SK-N-SH treated with all-trans-retinoic acid at 6 μM for 48 hours (cell line): Measurements from ENCODE around the gene ANKUB1.

ENCODE experiments used
- ATAC-seq: fragments of 200-7000 bp; cut with Tn5 transposase; 3 replicates; pipeline ENCODE4 v1.9.1; 2020; ENCODE audit warnings: mild to moderate bottlenecking, moderate library complexity
- ARNTL ChIP-seq: fragments of 450-650 bp; formaldehyde crosslinking; IDR thresholded peaks from 2 replicates; pipeline ENCODE4 v1.5.0; 2020; ENCODE audit warnings: low read depth, mild to moderate bottlenecking, moderate library complexity, borderline replicate concordance
- BACH2 ChIP-seq: fragments of 250-450 bp; sonication (Bioruptor Pico); IDR thresholded peaks from 2 replicates; pipeline ENCODE4 v1.9.0; 2021; ENCODE audit warnings: mild to moderate bottlenecking, borderline replicate concordance
- CREB5 ChIP-seq: fragments of 250-450 bp; sonication (Bioruptor Pico); IDR thresholded peaks from 2 replicates; pipeline ENCODE4 v1.5.1; 2020; ENCODE audit warnings: low read depth, mild to moderate bottlenecking, moderate library complexity
- CSDC2 ChIP-seq: fragments of 250-450 bp; sonication (Bioruptor Pico); IDR thresholded peaks from 2 replicates; pipeline ENCODE4 v1.5.0; 2020; ENCODE audit warnings: mild to moderate bottlenecking, moderate library complexity
- CSRNP3 ChIP-seq: fragments of 250-450 bp; sonication (Bioruptor Pico); IDR thresholded peaks from 2 replicates; pipeline ENCODE4 v1.5.1; 2021; ENCODE audit warnings: mild to moderate bottlenecking, moderate library complexity
- ESRRG ChIP-seq: fragments of 250-450 bp; sonication (Bioruptor Pico); IDR thresholded peaks from 2 replicates; pipeline ENCODE4 v1.6.1; 2021; ENCODE audit warnings: mild to moderate bottlenecking
- ISL1 ChIP-seq: fragments of 250-450 bp; sonication (Bioruptor Pico); IDR thresholded peaks from 2 replicates; pipeline ENCODE4 v2.1.2; 2022; ENCODE audit warnings: mild to moderate bottlenecking, moderate library complexity
- OSR1 ChIP-seq: fragments of 250-450 bp; sonication (Bioruptor Pico); IDR thresholded peaks from 2 replicates; pipeline ENCODE4 v1.8.0; 2022; ENCODE audit warnings: moderate library complexity, mild to moderate bottlenecking, inconsistent platforms
- PATZ1 ChIP-seq: fragments of 250-450 bp; sonication (Bioruptor Pico); IDR thresholded peaks from 2 replicates; pipeline ENCODE4 v1.8.0; 2020; ENCODE audit warnings: mild to moderate bottlenecking, moderate library complexity, borderline replicate concordance
- PPARA ChIP-seq: fragments of 250-450 bp; sonication (Bioruptor Pico); IDR thresholded peaks from 2 replicates; pipeline ENCODE4 v1.5.0; 2020; ENCODE audit warnings: mild to moderate bottlenecking, borderline replicate concordance
- RARB ChIP-seq: fragments of 250-450 bp; sonication (Bioruptor Pico); IDR thresholded peaks from 2 replicates; pipeline ENCODE4 v1.8.0; 2021; ENCODE audit warnings: mild to moderate bottlenecking, moderate library complexity
- SNAI2 ChIP-seq: fragments of 250-450 bp; sonication (Bioruptor Pico); IDR thresholded peaks from 2 replicates; pipeline ENCODE4 v1.5.0; 2020; ENCODE audit warnings: mild to moderate bottlenecking, moderate library complexity
- TCF4 ChIP-seq: fragments of 250-450 bp; sonication (Bioruptor Pico); IDR thresholded peaks from 2 replicates; pipeline ENCODE4 v1.8.0; 2021; ENCODE audit warnings: mild to moderate bottlenecking, moderate library complexity, borderline replicate concordance
- TOX ChIP-seq: fragments of 250-450 bp; sonication (Bioruptor Pico); IDR thresholded peaks from 2 replicates; pipeline ENCODE4 v1.8.0; 2021; ENCODE audit warnings: mild to moderate bottlenecking, moderate library complexity, borderline replicate concordance
- TSHZ2 ChIP-seq: fragments of 250-450 bp; sonication (Bioruptor Pico); IDR thresholded peaks from 2 replicates; pipeline ENCODE4 v1.5.0; 2020; ENCODE audit warnings: mild to moderate bottlenecking, moderate library complexity
- ZC3H10 ChIP-seq: fragments of 250-450 bp; sonication (Bioruptor Pico); IDR thresholded peaks from 2 replicates; pipeline ENCODE4 v1.5.1; 2021; ENCODE audit warnings: mild to moderate bottlenecking, moderate library complexity
- ZFP3 ChIP-seq: fragments of 250-450 bp; sonication (Bioruptor Pico); IDR thresholded peaks from 2 replicates; pipeline ENCODE4 v1.5.0; 2020; ENCODE audit warnings: mild to moderate bottlenecking, moderate library complexity
- ZFP30 ChIP-seq: fragments of 450-650 bp; formaldehyde crosslinking; IDR thresholded peaks from 2 replicates; pipeline ENCODE4 v1.5.0; 2022; ENCODE audit warnings: mild to moderate bottlenecking, moderate library complexity
- ZNF565 ChIP-seq: fragments of 450-650 bp; formaldehyde crosslinking; conservative IDR thresholded peaks from 2 replicates; pipeline ENCODE4 v1.5.0; 2020; ENCODE audit warnings: low read depth, mild to moderate bottlenecking, moderate library complexity
- ZNF70 ChIP-seq: fragments of 450-650 bp; formaldehyde crosslinking; IDR thresholded peaks from 2 replicates; pipeline ENCODE4 v1.5.0; 2020; ENCODE audit warnings: mild to moderate bottlenecking, moderate library complexity
- ZNF8 ChIP-seq: fragments of 450-650 bp; formaldehyde crosslinking; IDR thresholded peaks from 2 replicates; pipeline ENCODE4 v1.5.0; 2020; ENCODE audit warnings: mild to moderate bottlenecking, moderate library complexity

ANKUB1 gene

GRCh38 chr3:149800693-149801092 is 8.3 kb upstream of the ANKUB1 start:
- ATAC-seq = no peak
- TF ChIP-seq ESRRG (CRISPR knock-in tag) = no peak
- no peak for TF ChIP-seq ISL1 (CRISPR knock-in tag)

GRCh38 chr3:149796026-149796425 is 3.7 kb upstream of the ANKUB1 start:
- ATAC-seq = no peak
- no peak for TF ChIP-seq CREB5 (CRISPR knock-in tag)
- no peak for TF ChIP-seq TSHZ2 (CRISPR knock-in tag)
- TF ChIP-seq TOX (CRISPR knock-in tag) = no peak
- no peak for TF ChIP-seq ESRRG (CRISPR knock-in tag)
- no peak for TF ChIP-seq TCF4 (CRISPR knock-in tag)
- TF ChIP-seq ZNF70 (CRISPR knock-in tag) = no peak
- TF ChIP-seq ZNF565 (CRISPR knock-in tag) = no peak
- no peak for TF ChIP-seq ARNTL (CRISPR knock-in tag)
- no peak for TF ChIP-seq CSRNP3 (CRISPR knock-in tag)
- TF ChIP-seq ZFP30 (CRISPR knock-in tag) = no peak
- no peak for TF ChIP-seq RARB (CRISPR knock-in tag)
- TF ChIP-seq ZC3H10 (CRISPR knock-in tag) = no peak
- no peak for TF ChIP-seq PPARA (CRISPR knock-in tag)
- TF ChIP-seq SNAI2 = no peak
- TF ChIP-seq PATZ1 (CRISPR knock-in tag) = no peak
- TF ChIP-seq OSR1 (CRISPR knock-in tag) = no peak
- TF ChIP-seq ZNF8 (CRISPR knock-in tag) = no peak
- TF ChIP-seq BACH2 (CRISPR knock-in tag) = no peak
- TF ChIP-seq CSDC2 = no peak
- TF ChIP-seq, all 23 proteins: peak for 0

- TF ChIP-seq ZFP3 (CRISPR knock-in tag) (no peak), TSHZ2 (CRISPR knock-in tag) (no peak), PPARA (CRISPR knock-in tag) (no peak), BACH2 (CRISPR knock-in tag) (no peak)
- ATAC-seq = no peak
These were observed 1.7 kb downstream of the ANKUB1 start for GRCh38 chr3:149790698-149791097.
